HEK293T (cell line): ENCODE data around the gene KCNC1.

Source experiments
- CTBP1 ChIP-seq: fragments of 450-650 bp; IDR thresholded peaks from 2 replicates; pipeline ENCODE4 v1.6.1; 2016; ENCODE audit warnings: borderline replicate concordance
- HDGF ChIP-seq: fragments of 450-650 bp; IDR thresholded peaks from 2 replicates; pipeline ENCODE4 v1.6.1; 2017; ENCODE audit warnings: antibody characterized with exemption, borderline replicate concordance
- TF ChIP-seq, protein P1 (sequence below): fragments of 450-650 bp; IDR thresholded peaks from 2 replicates; pipeline ENCODE4 v1.6.1; 2016

DNA sequence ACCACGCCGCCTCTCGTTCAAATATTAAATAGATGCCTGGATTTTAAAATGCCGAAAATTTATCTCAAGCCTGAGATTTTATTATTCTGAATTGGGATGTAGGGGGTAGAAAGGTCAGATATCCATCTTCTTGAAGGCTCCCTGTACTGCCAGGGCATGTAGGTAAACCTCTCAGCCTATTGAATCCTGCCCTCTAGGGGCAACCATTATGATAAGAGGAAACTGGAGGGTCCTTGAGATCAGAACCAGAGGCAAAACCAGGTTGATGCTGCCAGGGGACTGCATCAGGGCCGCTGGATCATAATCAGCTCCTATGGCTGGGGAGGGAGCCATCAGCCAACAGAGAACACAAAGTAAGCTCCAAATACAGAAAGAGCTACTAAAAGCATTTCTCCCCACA, 92.4 kb downstream of the KCNC1 start:
- TF ChIP-seq, protein P1, sequence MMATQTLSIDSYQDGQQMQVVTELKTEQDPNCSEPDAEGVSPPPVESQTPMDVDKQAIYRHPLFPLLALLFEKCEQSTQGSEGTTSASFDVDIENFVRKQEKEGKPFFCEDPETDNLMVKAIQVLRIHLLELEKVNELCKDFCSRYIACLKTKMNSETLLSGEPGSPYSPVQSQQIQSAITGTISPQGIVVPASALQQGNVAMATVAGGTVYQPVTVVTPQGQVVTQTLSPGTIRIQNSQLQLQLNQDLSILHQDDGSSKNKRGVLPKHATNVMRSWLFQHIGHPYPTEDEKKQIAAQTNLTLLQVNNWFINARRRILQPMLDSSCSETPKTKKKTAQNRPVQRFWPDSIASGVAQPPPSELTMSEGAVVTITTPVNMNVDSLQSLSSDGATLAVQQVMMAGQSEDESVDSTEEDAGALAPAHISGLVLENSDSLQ: no peak
- TF ChIP-seq CTBP1 (no peak), HDGF (no peak)
